ENCODE data around the gene ZNF497. TPM values are rescaled to one million over a fixed set of nuclear protein-coding genes. Genes with fewer than 3 reads are reported as not detected.
"Not testable (repeated sequence)": the region's sequence is repeated elsewhere in the genome, so short reads cannot be mapped to it uniquely, and the experiment has no call there.

The ZNF497 gene
- total RNA-seq, 1 donor from 2014 or later = 1.1 TPM

DNA sequence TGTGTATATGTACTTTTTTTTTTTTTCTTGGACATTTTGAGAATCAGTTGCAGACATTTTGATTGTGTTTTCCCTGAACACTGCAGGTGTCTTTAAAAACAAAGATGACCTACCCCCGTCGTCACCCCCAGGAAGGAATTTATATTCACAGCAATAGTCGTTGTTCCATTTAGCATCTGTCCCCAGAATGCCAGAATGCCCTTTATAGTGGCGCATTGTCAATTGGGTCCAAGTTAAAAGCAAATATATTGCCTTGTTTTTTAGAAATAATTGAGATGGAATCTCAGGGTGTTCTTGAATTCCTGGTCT, 31.1 kb upstream of the ZNF497 start:
- no peak for ATAC-seq

DNA sequence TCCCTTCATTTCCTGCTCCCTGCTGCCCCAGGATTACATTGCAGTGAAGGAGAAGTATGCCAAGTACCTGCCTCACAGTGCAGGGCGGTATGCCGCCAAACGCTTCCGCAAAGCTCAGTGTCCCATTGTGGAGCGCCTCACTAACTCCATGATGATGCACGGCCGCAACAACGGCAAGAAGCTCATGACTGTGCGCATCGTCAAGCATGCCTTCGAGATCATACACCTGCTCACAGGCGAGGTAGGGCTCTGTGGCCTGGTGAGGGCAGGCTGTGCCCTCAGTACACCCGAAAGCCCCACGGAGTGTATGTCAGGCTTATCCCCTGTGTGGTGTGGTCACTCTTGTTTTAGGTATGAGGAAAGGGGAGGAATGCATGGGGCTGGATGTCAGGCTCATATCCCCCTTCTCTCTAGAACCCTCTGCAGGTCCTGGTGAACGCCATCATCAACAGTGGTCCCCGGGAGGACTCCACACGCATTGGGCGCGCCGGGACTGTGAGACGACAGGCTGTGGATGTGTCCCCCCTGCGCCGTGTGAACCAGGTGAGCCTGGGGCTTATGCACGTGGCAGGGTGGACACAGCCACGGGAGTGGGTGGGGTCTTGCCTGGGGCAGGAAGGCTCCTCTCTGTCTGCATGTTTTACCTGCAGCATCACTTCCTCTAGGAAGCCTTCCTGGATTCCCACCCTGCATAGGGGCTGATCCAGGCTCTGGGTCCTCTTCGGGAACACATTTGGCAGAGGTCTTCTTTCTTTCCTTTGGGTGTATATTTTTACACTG, 30.6 kb upstream of the ZNF497 start:
- ATAC-seq = no peak

DNA sequence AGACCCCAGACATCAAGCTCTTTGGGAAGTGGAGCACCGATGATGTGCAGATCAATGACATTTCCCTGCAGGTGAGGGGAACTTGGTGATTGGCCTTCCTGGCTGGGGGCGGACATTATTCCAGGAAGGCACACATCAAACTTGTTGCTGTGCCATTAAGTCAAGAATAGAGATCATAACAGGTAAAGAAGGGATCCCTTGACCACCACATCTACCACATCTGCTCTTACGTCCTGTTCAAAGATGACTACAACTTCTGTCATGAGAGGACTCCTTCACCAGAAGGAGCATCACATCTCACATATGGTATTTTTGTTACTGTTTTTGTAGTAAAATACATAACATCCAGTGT, 25.6 kb upstream of the ZNF497 start:
- ATAC-seq = no peak

DNA sequence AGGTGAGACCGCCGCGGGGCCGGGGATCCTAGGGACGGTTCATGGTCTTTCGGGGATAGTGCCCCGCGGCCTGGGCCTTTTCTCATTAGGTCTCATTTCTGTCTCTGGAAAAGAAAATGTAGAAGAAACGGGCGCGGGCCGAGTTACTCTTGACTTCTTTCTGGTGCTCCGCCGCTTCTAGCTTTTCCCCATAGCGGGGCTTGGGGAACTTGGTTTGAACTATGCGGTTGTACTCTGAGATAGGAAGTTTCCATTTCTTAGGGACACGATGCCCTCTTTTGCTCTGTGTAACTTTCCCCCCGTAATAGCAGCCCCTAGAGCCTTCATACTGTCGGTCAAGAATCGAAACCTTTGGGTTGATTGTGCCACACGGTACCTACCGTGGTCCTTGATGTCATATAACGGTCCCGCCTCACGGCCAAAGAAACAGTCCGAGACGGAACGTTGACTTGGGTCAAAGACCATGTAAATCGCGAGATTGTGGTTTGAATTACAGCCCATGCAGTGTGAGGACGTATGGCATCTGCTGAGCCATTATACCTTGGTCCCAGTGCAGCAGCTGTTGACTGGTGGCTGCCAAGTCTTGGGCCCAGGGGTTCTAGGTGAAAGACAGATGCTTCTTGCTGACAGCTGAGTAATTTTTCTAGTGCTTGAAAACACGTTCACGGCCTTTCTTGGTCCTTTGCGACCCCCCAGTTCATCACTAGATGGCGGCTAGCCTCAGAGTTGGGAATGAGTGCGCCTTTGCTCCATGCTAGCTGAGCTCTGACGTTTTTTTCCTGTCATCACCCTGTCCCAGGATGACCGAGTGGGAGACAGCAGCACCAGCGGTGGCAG, 25.0 kb upstream of the ZNF497 start:
- no peak for ATAC-seq

DNA sequence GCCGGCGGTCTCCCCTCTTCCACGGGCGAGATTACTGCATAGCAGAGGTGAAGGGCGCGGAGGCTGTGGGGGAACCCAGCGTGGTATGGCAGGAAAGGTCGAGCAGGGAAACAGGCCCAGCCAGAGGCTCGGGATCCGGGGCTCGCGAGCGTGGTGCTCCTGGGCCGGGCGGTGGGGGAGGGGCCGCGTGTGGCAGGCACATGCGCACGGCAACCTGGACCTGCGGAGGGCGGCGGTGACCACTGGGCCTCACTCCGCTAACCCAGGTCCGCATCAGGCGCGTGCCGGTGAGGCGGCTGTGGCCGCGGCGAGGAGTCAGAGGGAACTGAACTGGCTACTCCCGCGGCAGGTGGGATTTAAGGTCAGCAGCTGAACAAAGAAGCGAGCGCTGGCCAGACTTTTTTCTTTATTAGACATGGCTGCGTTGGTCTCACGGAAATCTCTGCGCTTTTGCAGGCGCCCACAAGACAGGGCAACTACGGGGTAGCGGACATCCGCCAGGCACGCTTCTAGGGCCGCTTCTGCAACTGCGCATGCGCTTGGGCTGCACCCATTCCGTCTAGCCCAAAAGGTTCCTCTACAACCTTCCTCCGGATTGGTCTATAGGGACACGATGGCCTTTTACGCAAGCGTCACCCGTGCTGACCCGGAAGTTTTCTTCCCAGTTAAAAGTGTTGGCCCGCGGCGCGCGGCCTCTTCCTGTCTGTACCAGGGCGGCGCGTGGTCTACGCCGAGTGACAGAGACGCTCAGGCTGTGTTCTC, 24.2 kb upstream of the ZNF497 start, which contains the start of gene RPS5:
TSS of gene RPS5 (plus strand) at position 694 of the 762 bp plus-strand sequence. CDS start 869 bp downstream, outside the sequence.
- ATAC-seq = peak; percentile 94

DNA sequence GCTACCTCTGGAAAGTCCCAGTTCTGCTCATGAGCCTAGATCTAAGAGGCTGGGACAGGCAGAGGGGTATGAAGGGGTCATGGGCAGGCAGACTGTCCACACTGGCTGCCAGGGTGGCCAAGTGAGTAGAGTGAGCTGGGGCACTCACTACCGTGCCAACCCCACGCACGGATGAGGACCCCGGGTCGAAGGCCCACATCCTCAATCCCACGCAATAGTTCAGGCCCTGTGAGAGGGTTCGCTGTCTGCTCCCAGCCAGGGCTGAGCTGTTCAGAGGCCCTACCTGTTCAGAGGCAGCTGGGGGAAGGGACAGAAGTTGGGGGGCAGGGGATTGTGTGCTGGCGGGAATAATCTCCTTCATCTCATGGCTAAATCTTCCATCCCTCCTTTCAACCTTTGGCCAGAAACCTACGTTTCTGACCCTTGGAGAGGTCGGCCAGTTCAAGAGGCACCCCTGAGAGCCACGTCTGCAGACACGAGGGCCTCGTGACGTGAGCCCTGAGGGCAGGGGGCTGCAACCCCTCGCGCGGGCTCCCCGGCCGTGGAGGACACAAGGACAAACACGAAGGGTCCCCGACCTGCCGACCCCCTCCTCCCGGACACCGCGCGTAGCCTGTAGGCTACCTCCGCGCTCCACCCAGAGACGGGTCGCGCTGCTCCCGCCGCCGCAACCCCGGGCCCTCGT, 23.5 kb upstream of the ZNF497 start:
- peak; percentile 5 for ATAC-seq

DNA sequence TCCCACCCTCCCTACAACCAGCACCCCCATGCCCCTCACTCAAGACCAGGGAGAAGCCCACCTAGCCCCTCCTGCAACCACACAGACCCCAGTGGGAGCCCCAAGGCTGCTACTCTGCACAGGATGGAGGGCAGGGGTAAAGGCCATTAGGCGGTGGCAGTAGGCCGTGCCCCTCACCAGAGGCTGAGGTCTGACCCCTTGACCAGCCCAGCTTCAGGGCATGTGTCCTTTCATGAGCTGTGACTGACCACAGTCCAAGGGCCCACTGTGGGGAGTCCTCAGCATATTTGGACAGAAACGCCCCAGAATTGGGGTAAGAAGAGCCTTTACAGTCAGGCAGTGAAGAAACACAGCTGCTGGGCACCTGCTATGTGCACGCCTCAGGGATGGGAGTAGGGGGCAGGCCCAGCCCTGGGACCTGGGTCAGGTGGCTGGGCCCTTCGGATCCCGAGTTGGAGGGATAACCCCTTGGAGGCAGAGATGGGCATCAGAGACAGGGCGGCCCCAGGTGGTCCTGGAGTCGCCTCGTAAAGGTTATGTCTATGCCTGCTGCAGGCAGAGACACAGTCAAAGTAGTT, 22.9 kb upstream of the ZNF497 start:
- no peak for ATAC-seq

DNA sequence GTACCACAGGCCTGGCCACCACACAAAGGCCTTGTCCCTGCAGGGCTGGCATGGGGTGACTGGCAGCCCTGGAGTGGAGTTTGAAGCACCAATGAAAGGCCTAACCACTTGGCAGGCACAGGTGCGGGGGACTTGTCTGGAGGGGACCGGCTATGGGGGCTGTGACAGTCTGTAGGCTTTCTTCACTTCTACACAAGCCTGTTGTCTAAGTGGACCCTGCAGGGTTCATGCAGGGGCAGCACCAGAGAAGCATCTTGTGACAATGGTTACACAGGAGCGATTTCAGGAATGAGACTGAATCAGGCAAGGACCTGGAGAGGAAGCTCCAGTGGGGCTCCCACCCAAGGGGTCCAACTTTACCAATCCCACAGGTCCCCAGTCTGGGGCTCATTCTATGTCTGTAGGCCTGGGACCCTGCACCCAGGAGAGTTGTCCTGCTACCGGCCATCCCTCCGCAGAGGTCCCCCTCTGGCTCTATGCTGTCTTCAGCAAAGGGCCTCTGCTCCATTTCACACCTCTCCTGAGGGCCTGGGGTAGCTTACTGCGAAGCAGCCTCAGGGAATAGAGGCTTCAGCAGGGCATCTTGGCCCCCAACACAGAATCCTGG, 20.5 kb upstream of the ZNF497 start:
- no peak for ATAC-seq

DNA sequence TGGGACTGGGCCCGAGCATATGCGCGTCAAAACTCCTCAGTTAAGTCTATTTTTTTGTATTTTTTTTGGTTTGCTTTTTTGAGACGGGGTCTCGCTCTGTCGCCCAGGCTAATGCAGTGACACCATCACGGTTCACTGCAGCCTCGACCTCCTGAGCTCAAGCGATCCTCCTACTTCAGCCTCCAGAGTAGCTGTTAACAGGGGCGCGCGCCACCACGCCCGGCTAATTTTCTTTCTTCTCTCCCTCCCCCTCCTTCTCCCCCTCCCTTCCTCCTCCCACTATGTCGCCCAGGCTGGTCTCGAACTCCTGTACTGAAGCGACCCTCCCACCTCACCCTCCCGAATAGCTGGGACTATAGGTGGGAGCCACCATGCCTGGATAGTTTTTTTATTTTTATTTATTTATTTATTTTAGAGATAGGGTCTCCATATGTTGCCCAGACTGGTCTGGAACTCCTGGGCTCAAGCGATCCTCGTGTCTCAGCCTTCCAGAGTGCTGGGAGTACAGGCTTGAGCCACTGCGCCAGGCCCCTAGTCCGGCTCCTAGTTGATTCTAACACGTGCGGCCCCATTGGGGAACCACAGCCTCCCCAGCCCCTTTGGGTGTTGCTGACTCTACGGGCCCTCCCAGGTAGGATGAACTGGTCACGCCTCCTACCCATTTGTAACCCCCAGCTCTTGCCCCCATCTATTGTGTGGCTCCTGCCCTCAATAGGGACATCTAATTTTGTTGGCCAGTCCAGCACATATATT, 19.1 kb upstream of the ZNF497 start:
- no peak for ATAC-seq

DNA sequence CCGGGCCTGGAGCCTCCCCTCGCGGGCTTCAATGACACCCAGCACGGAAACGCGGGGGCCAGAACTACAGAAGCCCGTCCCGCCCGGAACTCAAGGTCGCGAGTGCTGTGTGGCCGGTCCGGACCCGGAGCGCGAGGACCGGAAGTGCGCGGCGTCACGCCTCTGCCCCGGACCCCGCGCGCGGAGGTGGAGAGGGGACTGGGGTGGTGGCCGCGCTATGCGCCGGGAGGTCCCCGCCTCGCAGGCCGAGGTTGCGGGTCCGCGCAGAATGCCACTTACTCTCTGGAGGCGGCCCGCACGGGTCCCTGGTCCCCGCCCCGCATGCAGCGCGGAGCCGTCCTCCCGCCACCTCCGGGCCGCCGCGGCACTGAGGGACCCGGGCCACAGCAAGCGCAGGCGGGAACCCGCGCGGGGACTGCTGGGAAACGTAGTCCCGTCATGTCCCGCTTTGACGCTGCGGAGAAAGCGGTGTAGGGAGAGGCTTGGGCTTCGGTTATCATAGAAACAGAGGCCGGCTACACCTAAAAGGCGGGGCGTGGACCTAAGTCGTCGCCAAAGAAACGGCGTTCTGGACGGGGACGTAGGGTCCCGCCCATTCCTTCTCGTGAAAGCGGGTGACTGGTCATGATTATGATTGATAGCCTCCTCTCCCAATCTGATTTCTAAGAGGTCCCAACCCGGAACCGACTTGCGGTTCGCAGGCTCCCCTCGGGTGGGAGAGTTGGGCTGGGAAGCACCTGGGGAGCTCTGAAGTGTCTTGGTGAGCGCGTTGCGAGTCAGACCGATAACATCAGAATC, 18.3 kb upstream of the ZNF497 start, which contains the start of gene ZNF837:
TSS of gene ZNF837 (minus strand) at position 369 of the 798 bp plus-strand sequence. CDS start 11,698 bp downstream, outside the sequence.
- peak; percentile 93 for ATAC-seq

DNA sequence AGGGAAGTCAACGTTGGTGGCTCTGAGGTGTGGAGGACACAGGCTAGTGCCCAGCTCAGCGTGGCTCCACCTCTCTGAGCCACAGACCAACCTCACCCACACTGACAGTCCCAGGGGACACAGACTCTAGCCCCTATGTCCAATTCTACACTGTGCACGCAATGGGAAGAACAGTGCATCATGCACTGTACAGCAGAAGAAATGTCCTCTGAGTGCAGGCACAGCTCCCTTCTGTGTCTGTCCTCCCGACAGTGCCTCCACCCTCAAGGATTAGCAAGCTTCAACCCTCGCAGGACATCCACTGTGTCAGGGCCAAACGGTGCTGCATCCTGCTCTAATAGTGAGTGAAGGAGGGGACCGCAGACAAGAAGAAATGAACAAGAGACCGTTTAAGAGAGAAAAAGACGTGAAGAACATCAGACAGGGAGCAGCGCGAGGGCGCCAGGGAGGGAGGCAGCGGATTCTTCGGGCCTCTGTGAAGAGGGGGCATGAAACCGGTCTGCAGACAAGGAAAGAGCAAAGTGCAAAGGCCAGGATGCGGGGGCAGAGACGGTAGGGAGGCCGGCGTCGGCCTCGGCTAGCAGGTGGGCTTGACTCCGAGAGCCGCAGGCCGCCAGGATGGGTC, 17.6 kb upstream of the ZNF497 start:
- no peak for ATAC-seq

DNA sequence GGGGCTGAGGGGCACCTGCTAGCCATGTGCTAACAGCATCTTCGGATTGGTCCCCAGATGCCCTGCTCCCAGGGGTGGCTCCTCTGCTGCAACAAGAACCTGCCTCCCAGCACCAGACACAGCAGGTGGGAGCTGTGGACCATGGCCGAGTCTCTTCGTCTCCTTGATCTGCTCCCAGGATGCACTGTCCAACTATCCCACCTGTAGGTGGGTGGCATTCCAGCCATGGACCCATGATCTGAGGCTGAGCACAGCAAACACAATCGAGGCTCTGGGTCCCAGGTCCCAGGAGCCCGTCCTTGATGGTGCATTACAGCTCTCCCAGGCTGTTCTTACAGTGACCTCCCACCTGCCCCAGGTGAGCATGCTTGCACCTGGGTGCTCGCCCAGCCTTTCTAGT, 16.7 kb upstream of the ZNF497 start:
- no peak for ATAC-seq

DNA sequence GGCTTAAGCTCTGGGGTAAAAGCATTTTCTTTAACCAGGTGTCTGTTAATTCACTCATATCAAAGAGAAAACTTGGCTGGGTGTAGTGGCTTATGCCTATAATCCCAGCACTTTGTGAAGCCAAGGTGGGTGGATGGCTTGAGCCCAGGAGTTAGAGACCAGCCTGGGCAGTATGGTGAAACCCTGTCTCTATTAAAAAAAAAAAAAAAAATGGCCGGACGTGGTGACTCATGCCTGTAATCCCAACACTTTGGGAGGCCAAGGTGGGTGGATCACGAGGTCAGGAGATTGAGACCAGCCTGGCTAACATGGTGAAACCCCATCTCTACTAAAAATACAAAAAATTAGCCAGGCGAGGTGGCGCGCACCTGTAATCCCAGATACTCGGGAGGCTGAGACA, 14.2 kb upstream of the ZNF497 start:
- ATAC-seq = not testable (repeated sequence)

DNA sequence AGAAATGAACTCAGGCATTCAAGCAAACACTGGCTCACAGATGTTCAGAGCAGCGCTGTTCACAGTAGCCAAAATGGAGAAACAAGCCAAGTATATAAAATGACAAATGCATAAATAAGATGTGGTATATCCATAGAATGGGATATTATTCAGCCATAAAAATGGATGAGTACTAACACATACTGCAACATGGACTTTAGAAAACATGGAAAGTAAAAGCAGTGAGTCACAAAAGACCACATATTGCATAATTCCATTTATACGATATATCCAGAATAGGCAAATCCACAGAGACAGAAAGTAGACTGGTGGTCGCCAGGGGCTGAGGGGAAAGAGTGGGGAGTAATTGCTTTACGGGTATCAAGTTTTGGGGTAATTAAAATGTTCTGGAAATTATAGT, 11.6 kb upstream of the ZNF497 start:
- no peak for ATAC-seq

DNA sequence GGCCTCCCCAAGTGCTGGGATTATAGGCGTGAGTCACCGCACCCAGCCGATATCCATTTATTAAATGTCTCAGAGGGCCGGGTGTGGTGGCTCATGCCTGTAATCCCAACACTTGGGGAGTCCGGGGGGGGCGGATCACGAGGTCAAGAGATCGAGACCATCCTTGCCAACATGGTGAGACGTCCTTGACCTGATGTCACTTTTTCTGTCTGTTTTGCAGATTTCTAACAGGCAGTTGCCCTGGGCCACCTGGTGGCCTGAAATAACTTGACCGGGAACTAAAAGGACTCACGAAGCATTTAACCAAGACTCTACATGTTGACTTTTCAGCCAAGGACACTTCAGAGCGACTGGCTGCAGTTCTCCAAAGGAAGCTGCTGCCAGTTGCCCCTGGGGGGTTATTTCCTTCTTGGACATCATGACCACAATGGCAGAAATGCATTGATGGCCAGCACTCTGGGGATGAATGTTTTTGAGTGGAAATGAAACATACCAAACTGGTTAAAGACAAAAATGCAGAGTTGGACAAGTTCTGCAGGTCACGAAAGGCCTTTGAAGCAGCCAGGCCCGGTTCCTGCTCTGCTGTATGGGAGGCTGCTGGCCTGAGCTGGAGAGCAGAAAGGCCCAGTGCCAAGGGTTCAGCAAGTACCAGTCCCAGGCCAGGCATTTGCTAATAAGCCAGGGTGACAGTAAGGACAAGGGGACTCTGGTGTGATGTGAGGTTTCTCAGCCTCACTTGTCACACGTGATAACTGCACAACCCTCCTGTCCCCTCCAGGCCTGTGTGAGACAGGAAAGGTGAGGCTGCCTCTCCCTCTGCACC, 10.0 kb upstream of the ZNF497 start:
- no peak for ATAC-seq

DNA sequence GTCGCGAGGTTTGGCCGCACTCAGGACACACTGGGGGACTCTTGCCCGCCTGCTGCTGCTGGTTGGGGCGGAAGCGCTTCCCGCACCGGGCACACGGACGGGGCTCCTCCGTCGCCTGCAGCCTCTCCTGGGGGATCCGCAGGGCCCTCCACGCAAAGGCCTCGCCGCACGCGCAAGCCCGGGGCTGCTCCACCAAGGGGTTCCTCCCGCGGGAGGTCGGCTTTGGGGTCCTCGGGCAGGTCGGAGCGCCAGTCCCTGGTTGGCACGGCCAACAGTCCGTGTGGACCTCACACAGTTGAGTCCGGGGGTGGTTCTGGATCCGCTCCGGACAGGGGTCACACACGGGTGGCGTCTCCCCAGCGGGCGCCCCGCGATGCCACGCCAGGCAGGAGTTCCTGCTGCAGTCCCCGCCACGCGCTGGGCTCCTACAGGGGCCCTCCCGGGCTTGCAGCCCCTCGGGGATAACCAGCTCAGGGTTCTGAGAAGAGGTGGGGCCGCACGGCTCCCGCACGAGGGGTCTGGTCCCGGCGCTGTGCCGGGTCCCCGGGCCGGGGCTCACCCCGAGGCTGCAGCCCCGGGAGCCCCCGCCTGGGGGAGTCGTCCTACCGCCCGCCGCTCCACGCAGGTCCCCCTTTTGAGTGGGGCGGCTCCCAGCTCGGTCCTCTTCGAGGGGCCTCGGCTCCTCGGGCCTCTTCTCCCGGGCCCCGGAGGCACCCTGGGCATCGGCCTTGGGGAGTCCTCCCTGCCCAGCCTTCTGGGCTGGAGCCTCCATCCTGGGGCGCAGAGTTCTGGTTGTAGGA, 6.2 kb upstream of the ZNF497 start:
- ATAC-seq = peak; percentile 7

DNA sequence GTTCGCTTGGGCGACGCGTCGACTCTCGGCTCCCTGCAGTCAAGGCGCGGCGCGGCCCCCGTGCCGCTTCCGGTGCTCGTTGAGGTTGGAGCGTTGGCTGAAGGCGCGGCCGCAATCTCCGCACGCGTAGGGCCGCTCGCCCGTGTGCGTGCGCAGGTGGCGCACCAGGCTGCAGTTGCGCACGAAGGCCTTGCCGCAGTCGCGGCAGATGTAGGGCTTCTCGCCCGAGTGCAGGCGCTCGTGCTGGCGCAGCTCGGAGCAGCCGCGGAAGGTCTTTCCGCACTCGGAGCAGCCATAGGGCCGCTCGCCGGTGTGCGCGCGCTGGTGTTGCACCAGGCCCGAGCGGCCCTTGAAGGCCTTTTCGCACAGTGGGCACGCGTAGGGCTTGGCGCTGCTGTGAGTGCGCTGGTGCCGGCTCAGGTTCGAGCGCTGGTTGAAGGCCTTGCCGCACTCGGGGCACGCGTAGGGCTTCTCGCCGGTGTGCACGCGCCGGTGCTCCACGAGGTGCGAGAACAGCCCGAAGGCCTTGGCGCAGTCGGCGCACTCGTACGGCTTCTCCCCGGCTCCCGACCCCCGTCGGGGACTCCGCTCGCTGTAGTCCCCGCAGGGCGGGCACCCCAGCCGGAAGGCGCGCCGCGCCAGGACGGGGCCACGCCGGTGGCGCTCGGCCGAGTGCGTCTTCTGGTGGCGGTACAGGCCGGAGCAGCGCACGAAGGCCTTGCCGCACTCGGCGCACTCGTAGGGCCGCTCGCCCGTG, 5.3 kb upstream of the ZNF497 start:
- no peak for ATAC-seq
